ENCODE data around the gene ZBTB7A. TPM values are rescaled to one million over a fixed set of nuclear protein-coding genes. Genes with fewer than 3 reads are reported as not detected.

ZBTB7A gene
- total RNA-seq, 1 experiment from 2014 or later: 49.5 TPM

- peaks cover 97% of the 10 kb centered on the region for H3K79me2 ChIP-seq (ENCODE audit: insufficient read depth, low read length)
- ChIA-PET RAD21 (ENCODE audit: low non-redundant PET in 1 of 2, low total read pairs in 2 of 2, uncharacterized antibody in 2 of 2, unreplicated experiment in 2 of 2) (no interaction called here), POLR2A (no interaction called here), CTCF (no interaction called here)
- H2AFZ ChIP-seq (ENCODE audit: low read depth, low read length, poor library complexity, severe bottlenecking): no peak overlapping the region
- no peaks in the 10 kb centered on the region for H3K9me3 ChIP-seq (ENCODE audit: control insufficient read depth in 1 of 2, insufficient read depth in 1 of 2, low read depth in 1 of 2, low read length in 2 of 2)
- peaks cover 9 to 11% of the 10 kb centered on the region in 2 experiments for H3K4me1 ChIP-seq (ENCODE audit: control insufficient read depth in 1 of 2, insufficient read depth in 2 of 2, low read length in 2 of 2)
- H3K27ac ChIP-seq (ENCODE audit: low read depth, low read length): no peak overlapping the region; the same call in 1 of the 2 replicates
- ATAC-seq: no peak
- no peaks in the 10 kb centered on the region for H3K27me3 ChIP-seq (ENCODE audit: insufficient read depth, low read length)
- DNase-seq (ENCODE audit: low read depth, low spot score): no peak
- H4K20me1 ChIP-seq (ENCODE audit: insufficient read depth): peaks cover 6% of the 10 kb centered on the region; the same call in 1 of the 2 replicates
- H3K9me2 ChIP-seq (ENCODE audit: insufficient read depth): no peaks in the 10 kb centered on the region
- intact Hi-C loops (cut with micrococcal nuclease): no loop called here
- H3K4me3 ChIP-seq (replicated peaks in 1 of 2; ENCODE audit: low read depth in 1 of 2, low read length in 2 of 2): no peak overlapping the region
- H3K4me2 ChIP-seq (ENCODE audit: low read length): no peak overlapping the region
- H3K36me3 ChIP-seq (ENCODE audit: control insufficient read depth in 1 of 2, insufficient read depth in 2 of 2, low read length in 2 of 2): peaks cover 19 to 27% of the 10 kb centered on the region in 2 experiments; a peak in 3 of 4 replicates
- TF ChIP-seq SRF (IDR thresholded peaks at IDR 0.05; ENCODE audit: low read depth) (no peak), POLR2AphosphoS5 (IDR thresholded peaks at IDR 0.05; ENCODE audit: low read depth, low read length) (no peak)
- H3K9ac ChIP-seq (ENCODE audit: low read length): no peak overlapping the region
- no TSS peak for BruUV-seq (replicated peaks)
These were observed 13.0 kb downstream of the ZBTB7A start for GRCh38 chr19:4053423-4054324.

GRCh38 chr19:4052993-4053422, 13.7 kb downstream of the ZBTB7A start:
- Histone ChIP-seq H3K9me2 (ENCODE audit: insufficient read depth) (no peaks in the 10 kb centered on the region), H3K36me3 (ENCODE audit: control insufficient read depth in 1 of 2, insufficient read depth in 2 of 2, low read length in 2 of 2) (peaks cover 19 to 34% of the 10 kb centered on the region in 2 experiments; a peak in 3 of 4 replicates), H3K9me3 (ENCODE audit: control insufficient read depth in 1 of 2, insufficient read depth in 1 of 2, low read depth in 1 of 2, low read length in 2 of 2) (no peaks in the 10 kb centered on the region), H3K9ac (ENCODE audit: low read length) (no peak overlapping the region), H2AFZ (ENCODE audit: low read depth, low read length, poor library complexity, severe bottlenecking) (no peak overlapping the region), H3K27ac (ENCODE audit: low read depth, low read length) (no peak overlapping the region), H3K27me3 (ENCODE audit: insufficient read depth, low read length) (no peaks in the 10 kb centered on the region), H4K20me1 (ENCODE audit: insufficient read depth) (peaks cover 8% of the 10 kb centered on the region; the same call in 1 of the 2 replicates), H3K4me3 (replicated peaks in 1 of 2; ENCODE audit: low read depth in 1 of 2, low read length in 2 of 2) (no peak overlapping the region), H3K4me1 (ENCODE audit: control insufficient read depth in 1 of 2, insufficient read depth in 2 of 2, low read length in 2 of 2) (peaks cover 2 to 4% of the 10 kb centered on the region in 2 experiments), H3K4me2 (ENCODE audit: low read length) (no peak overlapping the region), H3K79me2 (ENCODE audit: insufficient read depth, low read length) (peaks cover 97% of the 10 kb centered on the region)
- intact Hi-C loops (cut with micrococcal nuclease): no loop called here
- ChIA-PET POLR2A (no interaction called here), RAD21 (ENCODE audit: low non-redundant PET in 1 of 2, low total read pairs in 2 of 2, uncharacterized antibody in 2 of 2, unreplicated experiment in 2 of 2) (no interaction called here), CTCF (no interaction called here)
- DNase-seq (ENCODE audit: low read depth, low spot score) (no peak), ATAC-seq (no peak)
- no TSS peak for BruUV-seq (replicated peaks)
- TF ChIP-seq CEBPB (IDR thresholded peaks at IDR 0.05; ENCODE audit: low read depth) (no peak), SRF (IDR thresholded peaks at IDR 0.05; ENCODE audit: low read depth) (no peak), EGR1 (IDR thresholded peaks at IDR 0.05; ENCODE audit: low read depth) (no peak), REST (IDR thresholded peaks at IDR 0.05; ENCODE audit: low read depth) (no peak), FOSL1 (IDR thresholded peaks at IDR 0.05; ENCODE audit: low read depth) (no peak), EZH2phosphoT487 (IDR thresholded peaks at IDR 0.05; ENCODE audit: borderline replicate concordance) (no peak), ATF3 (IDR thresholded peaks at IDR 0.05) (no peak), TCF7L2 (IDR thresholded peaks at IDR 0.05; ENCODE audit: borderline replicate concordance, extremely low read depth, insufficient read depth, insufficient read length) (no peak)
